NCI-H2081 treated with DMSO at 0.1 percent for 48 hours (cell line): Measurements from ENCODE around the gene FNDC3B.
"Not testable (repeated sequence)": the region's sequence is repeated elsewhere in the genome, so short reads cannot be mapped to it uniquely, and the experiment has no call there.

Experiments
- DNase-seq: peaks from one replicate; lab custom pipeline; 2025; lab: John Stamatoyannopoulos, UW

Gene FNDC3B

GRCh38 chr3:172341482-172342059 lies 302.2 kb downstream of the FNDC3B start:
- peak; percentile 71 for DNase-seq

- no peak for DNase-seq
Observed at GRCh38 chr3:172342097-172342659, 302.8 kb downstream of the FNDC3B start.

DNA sequence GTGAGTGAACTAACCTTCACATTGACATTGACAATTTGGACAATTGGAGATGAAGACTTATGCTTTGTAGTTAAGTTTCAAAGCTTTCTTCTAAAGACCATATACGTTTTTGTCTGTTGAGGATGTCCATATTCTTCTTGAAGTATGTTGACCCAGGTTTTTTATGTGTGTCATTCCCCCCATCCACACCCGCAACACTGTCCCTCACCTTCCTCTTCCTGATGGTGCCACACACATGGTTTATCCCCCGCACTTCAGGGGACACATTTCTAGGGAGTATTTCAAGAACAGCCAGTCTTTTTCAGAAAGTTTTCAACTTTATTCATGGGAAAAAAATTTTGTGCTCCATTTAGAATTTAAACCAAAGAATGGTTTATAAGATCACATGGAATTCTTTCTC lies 303.7 kb downstream of the FNDC3B start:
- DNase-seq: no peak

GRCh38 chr3:172343979-172344378 lies 304.6 kb downstream of the FNDC3B start:
- no peak for DNase-seq

DNA sequence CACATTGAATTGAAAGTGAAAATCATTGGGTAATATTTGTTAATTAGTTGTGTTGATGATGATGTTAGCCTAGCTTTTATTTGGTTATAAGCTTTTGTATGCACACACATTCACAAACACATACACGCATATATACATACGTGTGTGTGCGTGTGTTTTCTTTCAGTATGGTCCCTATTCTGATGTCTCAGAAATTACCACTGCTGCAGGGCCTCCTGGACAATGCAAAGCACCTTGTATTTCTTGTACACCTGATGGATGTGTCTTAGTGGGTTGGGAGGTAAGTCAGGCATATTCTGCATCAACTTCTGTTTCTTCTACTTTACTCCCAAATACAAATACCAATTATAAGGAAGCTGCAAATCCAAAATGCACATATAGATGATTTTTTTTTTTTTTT lies 306.8 kb downstream of the FNDC3B start:
- DNase-seq: no peak

GRCh38 chr3:172347895-172348679 lies 308.7 kb downstream of the FNDC3B start:
- peak; percentile 49 for DNase-seq

GRCh38 chr3:172351895-172352466 lies 312.6 kb downstream of the FNDC3B start:
- no peak for DNase-seq

- no peak for DNase-seq
Observed at GRCh38 chr3:172352786-172353185, 313.4 kb downstream of the FNDC3B start.

DNA sequence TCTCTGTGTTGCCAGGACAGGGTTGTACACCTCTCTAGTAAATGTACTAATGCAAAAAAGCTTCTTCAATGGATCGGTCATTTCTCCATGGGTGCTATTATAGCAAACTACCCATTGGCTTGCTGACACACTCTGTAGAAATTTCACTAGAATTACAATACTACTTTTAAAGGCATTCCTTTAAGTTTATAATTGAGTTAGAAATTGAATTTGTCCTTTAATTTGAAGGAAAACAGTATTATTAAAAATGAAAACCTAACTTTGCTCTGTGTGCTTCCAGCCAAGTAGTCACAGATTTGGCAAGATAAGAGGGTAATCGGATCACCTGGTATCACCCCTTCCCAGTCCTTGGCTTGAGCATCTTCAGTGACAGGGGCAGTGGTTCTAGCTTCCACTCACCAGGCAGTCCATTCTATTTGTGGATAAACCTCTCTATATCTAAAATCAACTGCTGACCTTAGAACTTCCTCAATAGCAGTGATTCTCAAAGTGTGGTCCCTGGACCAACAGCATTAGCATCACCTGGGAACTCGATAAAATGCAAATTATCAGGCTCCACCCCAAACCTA lies 315.6 kb downstream of the FNDC3B start:
- DNase-seq: no peak

DNA sequence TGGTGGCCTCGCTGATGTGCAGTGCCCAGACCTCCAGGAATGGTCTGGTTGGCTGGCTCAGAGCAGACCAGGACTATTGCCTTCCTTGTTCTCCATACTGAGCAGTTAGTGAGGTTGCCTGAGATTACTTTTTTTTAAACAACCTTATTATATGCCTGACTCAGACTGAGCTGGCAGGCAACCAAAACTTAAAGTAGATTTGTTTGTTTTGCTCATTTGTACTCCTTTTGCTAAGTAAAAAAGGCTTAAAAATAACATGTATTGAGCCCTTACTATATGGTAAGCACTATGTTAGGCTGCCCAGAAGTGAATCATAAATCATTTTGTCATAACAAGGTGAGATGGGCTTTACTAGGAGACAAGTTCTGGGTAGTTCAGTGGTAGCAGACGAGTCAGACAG lies 316.5 kb downstream of the FNDC3B start:
- DNase-seq: peak; percentile 95

DNA sequence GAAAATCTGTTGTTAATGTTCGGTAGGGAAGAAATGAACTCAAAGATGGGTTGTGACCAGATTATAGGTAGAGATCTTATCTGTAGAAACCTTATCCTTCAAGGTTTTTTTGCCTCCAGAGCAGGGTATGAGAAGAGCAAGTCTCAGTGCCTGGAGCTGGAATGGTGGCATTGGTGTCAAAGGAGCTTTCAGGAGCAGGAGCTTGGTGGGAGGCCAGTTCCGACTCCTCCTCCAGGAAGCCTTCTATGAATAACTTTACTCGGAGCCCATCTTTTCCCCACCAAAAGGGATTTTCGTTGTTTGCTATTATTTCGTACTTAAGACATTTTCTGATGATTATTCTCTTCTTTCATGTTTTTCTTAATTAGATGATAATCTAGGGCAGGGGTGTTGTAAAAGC lies 317.0 kb downstream of the FNDC3B start:
- DNase-seq: no peak

- no peak for DNase-seq
Observed at GRCh38 chr3:172357850-172358754, 318.7 kb downstream of the FNDC3B start.

DNA sequence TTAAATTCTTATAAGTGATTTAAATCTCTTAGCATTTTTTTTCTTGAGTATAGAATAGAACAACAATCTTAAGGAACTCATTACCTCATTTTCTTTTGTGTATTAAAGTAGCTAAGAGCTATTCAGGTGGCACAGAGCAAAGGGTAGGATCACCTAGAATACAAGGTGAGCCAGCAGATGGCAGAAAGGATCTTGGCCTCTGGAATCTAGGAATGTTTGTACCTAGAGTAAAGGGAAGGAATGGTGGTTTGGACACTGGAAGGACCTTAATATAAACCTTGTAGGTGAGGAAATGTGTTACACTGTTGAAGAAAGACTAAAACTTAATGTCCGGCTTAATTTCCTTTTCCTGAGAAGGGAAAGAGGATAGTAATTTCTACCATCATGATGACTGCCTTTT lies 319.9 kb downstream of the FNDC3B start:
- no peak for DNase-seq

DNA sequence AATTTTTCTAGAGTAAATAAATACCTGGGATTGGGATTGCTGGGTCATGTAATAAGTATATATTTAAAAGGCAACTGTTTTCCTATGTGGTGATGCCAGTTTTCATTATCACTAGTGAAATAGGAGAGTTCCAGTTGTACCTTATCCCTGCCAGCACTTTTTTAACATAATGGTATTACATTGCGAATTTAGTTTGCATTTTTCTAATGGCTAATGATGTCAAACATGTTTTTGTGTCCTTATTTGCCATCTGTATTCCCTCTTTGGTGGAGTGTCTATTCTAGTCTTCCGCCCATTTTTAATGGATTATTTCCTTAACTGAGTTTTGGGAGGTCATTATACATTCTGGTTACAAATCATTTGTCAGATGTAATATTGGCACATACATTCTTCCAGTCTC lies 320.6 kb downstream of the FNDC3B start:
- DNase-seq: no peak

DNA sequence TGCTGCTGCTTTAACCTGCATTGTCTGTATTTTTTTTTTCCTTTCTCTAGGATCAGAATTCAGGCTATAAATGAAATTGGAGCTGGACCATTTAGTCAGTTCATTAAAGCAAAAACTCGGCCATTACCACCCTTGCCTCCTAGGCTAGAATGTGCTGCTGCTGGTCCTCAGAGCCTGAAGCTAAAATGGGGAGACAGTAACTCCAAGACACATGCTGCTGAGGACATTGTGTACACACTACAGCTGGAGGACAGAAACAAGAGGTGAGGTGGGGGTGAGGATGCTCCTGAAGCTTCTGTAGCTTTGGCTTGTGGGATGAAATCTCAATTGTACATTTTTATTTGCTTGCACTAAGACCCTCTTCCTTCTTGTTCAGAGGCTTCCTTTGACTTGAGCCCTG lies 323.2 kb downstream of the FNDC3B start:
- DNase-seq: no peak

DNA sequence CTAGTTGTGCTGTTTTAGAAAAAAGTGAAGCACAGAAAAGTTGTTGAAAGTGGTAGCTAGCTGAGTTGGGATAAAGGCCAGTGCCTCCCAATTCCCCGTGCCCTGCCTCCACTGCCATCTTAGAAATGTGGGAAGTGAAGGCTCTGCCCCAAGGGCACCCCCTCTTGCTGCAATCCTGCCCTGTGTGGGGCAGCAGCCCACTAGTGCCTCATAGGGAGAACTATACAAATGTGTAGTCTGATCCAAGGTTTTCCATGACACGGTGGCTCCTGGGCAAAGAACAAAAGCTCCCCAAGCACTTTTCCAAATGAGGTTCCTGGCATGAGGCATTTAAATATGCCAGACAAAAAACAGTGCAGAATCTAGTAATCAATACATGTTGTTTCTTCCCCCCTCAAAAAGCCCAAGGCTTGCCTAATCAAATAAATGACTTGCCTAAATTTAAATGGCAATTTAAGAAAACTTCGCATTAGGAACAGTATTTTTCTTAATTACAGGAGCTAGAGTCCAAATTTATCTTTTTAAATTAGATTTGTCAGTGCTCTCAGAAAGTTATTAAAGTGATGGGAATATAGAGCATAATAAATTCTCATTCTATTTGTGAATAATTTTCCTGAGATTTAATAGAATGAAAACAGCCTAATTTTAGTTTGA lies 325.1 kb downstream of the FNDC3B start:
- no peak for DNase-seq

DNA sequence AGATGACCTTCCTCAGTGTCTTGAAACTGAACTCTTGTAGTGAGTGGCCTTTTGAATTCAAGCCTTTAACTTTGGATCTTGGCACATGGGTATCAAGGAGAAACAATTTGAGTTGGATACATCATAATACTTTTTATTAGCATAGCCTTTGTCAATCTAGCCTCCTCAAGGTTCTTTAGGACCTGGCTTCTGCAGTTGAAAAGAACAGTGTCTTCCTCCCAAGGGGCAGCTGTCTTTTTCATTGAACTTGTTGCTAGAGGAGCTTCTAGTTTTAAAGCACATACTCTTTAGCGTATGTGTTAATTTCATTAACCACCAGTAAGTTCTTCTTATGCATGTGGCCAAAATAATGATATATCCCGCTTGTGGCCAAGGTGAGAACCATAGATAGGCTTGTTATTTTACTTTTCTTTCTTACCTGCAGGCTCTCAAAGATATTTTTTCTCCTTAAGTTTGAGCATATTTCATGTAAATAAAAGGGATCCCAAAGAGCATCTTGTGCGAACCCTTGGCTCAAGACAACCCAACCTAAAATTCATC lies 325.7 kb downstream of the FNDC3B start:
- DNase-seq: no peak

- no peak for DNase-seq
Observed at GRCh38 chr3:172367205-172368105, 328.1 kb downstream of the FNDC3B start.

DNA sequence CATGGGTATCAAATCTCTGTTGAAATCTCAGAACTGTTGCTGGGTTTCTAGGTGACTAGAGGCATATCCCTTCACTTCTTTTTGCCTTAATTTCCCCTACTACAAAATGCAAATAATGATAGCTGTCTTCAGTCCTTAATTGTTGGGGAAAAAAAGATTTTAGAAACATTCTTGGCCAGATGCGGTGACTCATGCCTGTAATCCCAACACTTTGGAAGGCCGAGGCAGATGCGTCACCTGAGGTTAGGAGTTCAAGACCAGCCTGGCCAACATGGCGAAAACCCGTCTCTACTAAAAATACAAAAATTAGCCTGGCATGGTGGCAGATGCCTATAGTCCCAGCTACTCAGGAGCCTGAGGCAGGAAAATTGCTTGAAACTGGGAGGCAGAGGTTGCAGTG lies 329.2 kb downstream of the FNDC3B start:
- not testable (repeated sequence) for DNase-seq
